ENCODE data around the gene EREG. TPM values are rescaled to one million over a fixed set of nuclear protein-coding genes. Genes with fewer than 3 reads are reported as not detected.

EREG gene
- total RNA-seq, 4 donors from 2014 or later, result 9.4 to 63.8 (median 31.6) TPM

DNA sequence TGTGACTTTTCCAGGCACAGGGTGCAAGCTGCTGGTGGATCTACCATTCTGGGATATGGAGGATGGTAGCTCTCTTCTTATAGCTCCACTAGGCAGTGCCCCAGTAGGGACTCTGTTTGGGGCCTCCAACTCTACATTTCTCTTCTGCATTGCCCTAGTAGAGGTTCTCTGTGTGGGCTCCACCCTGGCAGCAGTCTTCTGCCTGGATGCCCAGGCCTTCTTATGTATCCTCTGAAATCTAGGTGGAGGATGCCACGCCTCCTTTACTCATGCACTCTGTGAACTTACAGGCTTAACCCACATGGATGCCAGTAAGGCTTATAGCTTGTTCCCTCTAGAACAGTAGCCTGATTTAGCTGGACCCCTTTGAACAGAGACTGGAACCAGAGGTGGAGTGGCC lies 20.9 kb upstream of the EREG start:
- TF ChIP-seq EP300 (IDR thresholded peaks at IDR 0.05) (no peak), POLR2AphosphoS5 (IDR thresholded peaks at IDR 0.05) (no peak), POLR2A (IDR thresholded peaks at IDR 0.05) (no peak)
- TF ChIP-seq, protein P1, sequence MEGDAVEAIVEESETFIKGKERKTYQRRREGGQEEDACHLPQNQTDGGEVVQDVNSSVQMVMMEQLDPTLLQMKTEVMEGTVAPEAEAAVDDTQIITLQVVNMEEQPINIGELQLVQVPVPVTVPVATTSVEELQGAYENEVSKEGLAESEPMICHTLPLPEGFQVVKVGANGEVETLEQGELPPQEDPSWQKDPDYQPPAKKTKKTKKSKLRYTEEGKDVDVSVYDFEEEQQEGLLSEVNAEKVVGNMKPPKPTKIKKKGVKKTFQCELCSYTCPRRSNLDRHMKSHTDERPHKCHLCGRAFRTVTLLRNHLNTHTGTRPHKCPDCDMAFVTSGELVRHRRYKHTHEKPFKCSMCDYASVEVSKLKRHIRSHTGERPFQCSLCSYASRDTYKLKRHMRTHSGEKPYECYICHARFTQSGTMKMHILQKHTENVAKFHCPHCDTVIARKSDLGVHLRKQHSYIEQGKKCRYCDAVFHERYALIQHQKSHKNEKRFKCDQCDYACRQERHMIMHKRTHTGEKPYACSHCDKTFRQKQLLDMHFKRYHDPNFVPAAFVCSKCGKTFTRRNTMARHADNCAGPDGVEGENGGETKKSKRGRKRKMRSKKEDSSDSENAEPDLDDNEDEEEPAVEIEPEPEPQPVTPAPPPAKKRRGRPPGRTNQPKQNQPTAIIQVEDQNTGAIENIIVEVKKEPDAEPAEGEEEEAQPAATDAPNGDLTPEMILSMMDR (IDR thresholded peaks at IDR 0.05), result no peak
- Histone ChIP-seq H3K4me1 (no peaks in the 10 kb centered on the region), H3K27me3 (no peaks in the 10 kb centered on the region), H3K36me3 (no peaks in the 10 kb centered on the region), H3K27ac (no peak overlapping the region), H3K4me3 (no peak overlapping the region), H3K9me3 (peaks cover 10% of the 10 kb centered on the region)
- 67% methylated on average over 1 of the region's 1 CpG for WGBS
- DNase-seq (ENCODE audit: low spot score in 2 of 2), result no peak

GRCh38 chr4:74353858-74354257 lies 11.1 kb upstream of the EREG start:
- Histone ChIP-seq H3K4me1 (no peaks in the 10 kb centered on the region), H3K9me3 (no peaks in the 10 kb centered on the region), H3K36me3 (no peaks in the 10 kb centered on the region), H3K27me3 (no peaks in the 10 kb centered on the region), H3K27ac (no peak overlapping the region), H3K4me3 (no peak overlapping the region)
- no peak for DNase-seq (ENCODE audit: low spot score in 2 of 2)
- TF ChIP-seq POLR2A (IDR thresholded peaks at IDR 0.05) (no peak), POLR2AphosphoS5 (IDR thresholded peaks at IDR 0.05) (no peak), EP300 (IDR thresholded peaks at IDR 0.05) (no peak)
- TF ChIP-seq, protein P1 (IDR thresholded peaks at IDR 0.05), result no peak
- WGBS, result 39% methylated on average over 4 of the region's 4 CpGs

DNA sequence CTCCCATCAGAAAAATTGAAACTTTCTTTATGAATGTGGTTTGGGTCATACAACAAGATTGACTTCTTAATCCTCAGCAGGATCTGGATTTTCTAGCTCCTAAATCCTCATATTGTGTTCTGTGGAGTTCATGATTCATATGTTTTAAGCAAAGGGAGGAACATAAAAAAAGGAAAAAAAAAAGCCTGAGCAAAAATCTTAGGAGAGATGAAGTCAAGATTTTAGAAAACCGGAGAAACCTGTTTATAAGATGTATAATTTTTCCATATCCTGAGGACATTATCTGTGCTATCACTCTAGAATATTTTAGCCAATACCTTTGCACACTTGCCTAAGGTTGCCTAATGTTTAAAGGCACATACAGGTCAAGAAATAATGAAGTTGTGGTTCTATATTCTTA lies 7.0 kb upstream of the EREG start:
- no peak for TF ChIP-seq EP300 (IDR thresholded peaks at IDR 0.05)
- TF ChIP-seq POLR2A (IDR thresholded peaks at IDR 0.05), result no peak
- TF ChIP-seq, protein P1 (IDR thresholded peaks at IDR 0.05), result no peak
- no peak for TF ChIP-seq POLR2AphosphoS5 (IDR thresholded peaks at IDR 0.05)
- Histone ChIP-seq H3K4me1 (no peaks in the 10 kb centered on the region), H3K27me3 (no peaks in the 10 kb centered on the region), H3K27ac (no peak overlapping the region), H3K36me3 (no peaks in the 10 kb centered on the region), H3K9me3 (no peaks in the 10 kb centered on the region), H3K4me3 (no peak overlapping the region)
- WGBS, result 46% methylated on average over 1 of the region's 1 CpG
- no peak for DNase-seq (ENCODE audit: low spot score in 2 of 2)

DNA sequence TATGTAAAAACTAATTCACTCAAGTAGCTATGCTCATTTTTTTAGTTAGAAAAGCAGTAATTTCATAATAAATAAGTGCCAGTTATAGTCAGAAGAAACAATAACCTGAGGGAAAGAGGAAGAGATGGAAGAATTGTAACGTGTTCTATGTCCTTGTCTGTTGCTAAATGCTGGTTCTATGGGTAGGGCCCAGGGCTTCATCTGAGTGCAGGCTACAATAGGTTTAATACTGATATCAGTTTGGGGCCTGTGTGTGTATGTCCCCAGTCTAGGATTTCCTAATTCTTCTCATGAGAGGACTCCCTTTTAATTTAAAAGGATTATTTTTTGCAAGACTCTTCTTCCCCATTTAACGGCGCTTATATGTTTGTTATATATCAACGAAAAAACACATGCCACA lies 3.3 kb upstream of the EREG start:
- no peak for DNase-seq (ENCODE audit: low spot score in 2 of 2)
- TF ChIP-seq EP300 (IDR thresholded peaks at IDR 0.05) (no peak), POLR2A (IDR thresholded peaks at IDR 0.05) (no peak)
- TF ChIP-seq, protein P1 (IDR thresholded peaks at IDR 0.05), result no peak
- H3K4me3 ChIP-seq, result no peak overlapping the region
- H3K4me1 ChIP-seq, result peaks cover 13% of the 10 kb centered on the region
- no peaks in the 10 kb centered on the region for H3K36me3 ChIP-seq
- no peak overlapping the region for H3K27ac ChIP-seq
- peaks cover 21% of the 10 kb centered on the region for H3K27me3 ChIP-seq
- H3K9me3 ChIP-seq, result no peaks in the 10 kb centered on the region
- 62% methylated on average over 4 of the region's 4 CpGs for WGBS

- DNase-seq (ENCODE audit: low spot score in 2 of 2), result no peak
- TF ChIP-seq POLR2AphosphoS5 (IDR thresholded peaks at IDR 0.05) (no peak), POLR2A (IDR thresholded peaks at IDR 0.05) (no peak), EP300 (IDR thresholded peaks at IDR 0.05) (no peak)
- TF ChIP-seq, protein P1 (IDR thresholded peaks at IDR 0.05), result no peak
- no peaks in the 10 kb centered on the region for H3K9me3 ChIP-seq
- peaks cover 13% of the 10 kb centered on the region for H3K4me1 ChIP-seq
- WGBS, result 73% methylated on average over 3 of the region's 3 CpGs
- no peak overlapping the region for H3K4me3 ChIP-seq
- no peaks in the 10 kb centered on the region for H3K36me3 ChIP-seq
- peaks cover 21% of the 10 kb centered on the region for H3K27me3 ChIP-seq
- H3K27ac ChIP-seq, result no peak overlapping the region
Observed at GRCh38 chr4:74362347-74362746, 2.6 kb upstream of the EREG start.

Measured in suprapubic skin (tissue), 4 donors.